GM12875 (cell line): ENCODE measurements around the gene PMIS2.

Source experiments
- H3K4me3 ChIP-seq: one replicate; pipeline ENCODE4 v1.5.1; 2011; ENCODE audit warnings: low read depth, low read length, control low read depth
- CTCF ChIP-seq: IDR thresholded peaks from 2 replicates; pipeline ENCODE4 v1.5.1; 2011; ENCODE audit warnings: low read depth, mild to moderate bottlenecking, control low read depth, inconsistent platforms, low read length, moderate library complexity, borderline replicate concordance; ENCODE audit not compliant: insufficient read depth

PMIS2 gene

GRCh38 chr19:35556846-35557538 lies 29.0 kb upstream of the PMIS2 start:
- no peak overlapping the region for H3K4me3 ChIP-seq
- TF ChIP-seq CTCF, result no peak

GRCh38 chr19:35557539-35558399 lies 28.2 kb upstream of the PMIS2 start:
- no peak overlapping the region for H3K4me3 ChIP-seq
- no peak for TF ChIP-seq CTCF

GRCh38 chr19:35558400-35559280 lies 27.3 kb upstream of the PMIS2 start:
- no peak overlapping the region for H3K4me3 ChIP-seq
- no peak for TF ChIP-seq CTCF

- H3K4me3 ChIP-seq, result no peak overlapping the region
- TF ChIP-seq CTCF, result no peak
These were observed 26.7 kb upstream of the PMIS2 start for GRCh38 chr19:35559281-35559659.

GRCh38 chr19:35559781-35560180 lies 26.2 kb upstream of the PMIS2 start:
- no peak for TF ChIP-seq CTCF
- no peak overlapping the region for H3K4me3 ChIP-seq

- no peak for TF ChIP-seq CTCF
- no peak overlapping the region for H3K4me3 ChIP-seq
These were observed 25.7 kb upstream of the PMIS2 start for GRCh38 chr19:35560271-35560670.
